GM18498 (cell line): ENCODE measurements around the gene UBN1.
"Not testable (repeated sequence)": the region's sequence is repeated elsewhere in the genome, so short reads cannot be mapped to it uniquely, and the experiment has no call there.

ENCODE experiments used
- ATAC-seq: cut with Tn5 transposase; IDR thresholded peaks from one replicate; pipeline ENCODE4 v1.9.1; 2021; ENCODE audit warnings: mild to moderate bottlenecking, moderate library complexity; ENCODE audit not compliant: unreplicated experiment

UBN1 gene

DNA sequence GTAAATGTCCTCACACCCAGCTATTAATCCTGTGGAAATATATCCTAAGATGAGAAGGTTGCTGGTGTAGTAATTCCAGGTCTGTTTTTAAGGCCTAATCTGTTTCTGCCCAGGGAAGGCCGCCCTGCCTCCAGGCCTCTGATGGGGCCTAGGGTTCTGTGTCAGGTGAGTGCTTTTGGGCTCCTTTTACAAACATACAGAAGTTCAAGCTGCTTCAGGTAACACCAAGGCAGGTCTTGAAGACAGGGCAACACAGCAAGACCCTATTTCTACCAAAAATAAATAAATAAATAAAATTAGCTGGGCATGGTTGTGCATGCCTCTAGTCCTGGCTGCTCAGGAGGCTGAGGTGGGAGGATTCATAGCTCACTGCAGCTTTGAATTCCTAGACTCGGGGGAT is 80.4 kb downstream of the UBN1 start:
- no peak for ATAC-seq

DNA sequence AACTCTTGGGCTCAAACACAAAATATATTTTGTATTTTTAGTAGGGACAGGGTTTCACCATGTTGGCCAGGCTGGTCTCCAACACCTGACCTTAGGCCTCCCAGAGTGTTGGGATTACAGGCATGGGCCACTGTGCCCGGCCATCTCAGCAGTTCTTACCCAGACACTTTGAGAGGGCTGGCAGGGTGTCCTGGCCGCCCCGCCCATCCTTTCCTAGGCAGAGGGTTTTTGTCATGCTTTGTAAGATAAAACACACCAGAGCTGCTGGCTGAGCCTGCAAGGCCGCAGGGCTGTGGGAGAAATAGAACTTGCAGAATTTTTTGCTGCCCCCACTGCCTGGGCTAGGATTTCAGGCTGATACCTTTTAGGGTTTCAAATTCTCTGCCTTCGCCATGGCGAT is 80.9 kb downstream of the UBN1 start:
- ATAC-seq, result no peak

DNA sequence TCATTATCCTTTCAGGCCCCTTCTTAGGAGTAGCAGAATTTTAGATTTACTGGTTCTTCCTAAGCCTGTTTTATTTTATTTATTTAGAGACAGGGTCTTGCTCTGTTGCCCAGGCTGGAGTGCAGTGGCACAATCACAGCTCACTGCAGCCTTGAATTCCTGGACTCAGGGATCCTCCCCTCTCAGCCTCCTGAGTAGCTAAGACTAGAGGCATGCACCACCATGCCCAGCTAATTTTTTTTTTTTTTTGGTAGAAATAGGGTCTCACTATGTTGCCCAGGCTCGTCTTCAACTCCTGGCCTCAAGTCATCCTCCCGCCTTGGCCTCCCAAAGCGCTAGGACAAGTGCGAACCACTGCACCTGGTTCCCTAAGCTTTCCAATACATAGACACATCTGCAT is 82.3 kb downstream of the UBN1 start:
- ATAC-seq, result not testable (repeated sequence)

DNA sequence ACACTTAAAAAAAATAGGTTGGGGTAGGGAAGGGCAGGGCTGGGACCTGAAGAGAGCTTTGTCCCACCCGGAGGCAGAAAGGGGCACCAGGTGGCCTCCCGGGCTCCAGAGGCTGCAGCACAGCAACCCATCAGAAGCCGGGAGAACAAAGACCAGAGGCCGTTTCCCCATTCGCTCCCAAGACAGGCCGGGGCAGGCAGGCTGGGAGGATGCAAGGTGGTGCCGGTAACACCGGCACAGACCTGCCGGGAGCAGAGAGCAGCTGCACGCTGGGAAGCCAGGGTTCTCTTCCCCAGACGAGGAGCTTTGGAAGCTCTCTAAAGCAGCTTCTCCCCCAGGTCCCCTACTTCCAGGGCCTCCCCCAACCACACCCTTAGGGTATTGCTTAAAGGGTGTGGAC is 84.1 kb downstream of the UBN1 start:
- ATAC-seq, result no peak
